Osteocyte (in vitro differentiated cells): ENCODE measurements around the gene TYK2. TPM values are rescaled to one million over a fixed set of nuclear protein-coding genes. Genes with fewer than 3 reads are reported as not detected.

Source experiments
- DNase-seq: peaks from one replicate; pipeline ENCODE4 v3.0.0; 2021; ENCODE audit warnings: mixed read lengths; ENCODE audit not compliant: unreplicated experiment; ENCODE audit errors: extremely low spot score
- H3K27ac Mint-ChIP-seq: one replicate; pipeline ENCODE4 v1.8.0; 2021; ENCODE audit warnings: mild to moderate bottlenecking, mixed read lengths; ENCODE audit not compliant: unreplicated experiment
- H3K27me3 Mint-ChIP-seq: one replicate; pipeline ENCODE4 v1.8.0; 2021; ENCODE audit warnings: mixed read lengths; ENCODE audit not compliant: unreplicated experiment
- H3K36me3 Mint-ChIP-seq: one replicate; pipeline ENCODE4 v1.8.0; 2021; ENCODE audit warnings: mixed read lengths; ENCODE audit not compliant: unreplicated experiment
- H3K4me1 Mint-ChIP-seq: one replicate; pipeline ENCODE4 v1.8.0; 2021; ENCODE audit warnings: mixed read lengths; ENCODE audit not compliant: unreplicated experiment
- H3K4me3 Mint-ChIP-seq: one replicate; pipeline ENCODE4 v1.8.0; 2021; ENCODE audit warnings: mild to moderate bottlenecking, moderate library complexity, mixed read lengths; ENCODE audit not compliant: unreplicated experiment
- H3K9me3 Mint-ChIP-seq: one replicate; pipeline ENCODE4 v1.8.0; 2021; ENCODE audit warnings: mixed read lengths; ENCODE audit not compliant: unreplicated experiment
- total RNA-seq: library from RNA; stranded (reverse); gene quantifications from 2 replicates; pipeline ENCODE4 v1.2.1, GENCODE V29; 2021
- TF ChIP-seq, protein P1 (sequence below): fragments of 200-600 bp; sonication (generic); IDR thresholded peaks from 2 replicates; pipeline ENCODE4 v1.5.0; 2021; ENCODE audit warnings: antibody characterized with exemption, mild to moderate bottlenecking, moderate library complexity

The TYK2 gene
- total RNA-seq, 1 donor from 2014 or later, result 136 TPM

DNA sequence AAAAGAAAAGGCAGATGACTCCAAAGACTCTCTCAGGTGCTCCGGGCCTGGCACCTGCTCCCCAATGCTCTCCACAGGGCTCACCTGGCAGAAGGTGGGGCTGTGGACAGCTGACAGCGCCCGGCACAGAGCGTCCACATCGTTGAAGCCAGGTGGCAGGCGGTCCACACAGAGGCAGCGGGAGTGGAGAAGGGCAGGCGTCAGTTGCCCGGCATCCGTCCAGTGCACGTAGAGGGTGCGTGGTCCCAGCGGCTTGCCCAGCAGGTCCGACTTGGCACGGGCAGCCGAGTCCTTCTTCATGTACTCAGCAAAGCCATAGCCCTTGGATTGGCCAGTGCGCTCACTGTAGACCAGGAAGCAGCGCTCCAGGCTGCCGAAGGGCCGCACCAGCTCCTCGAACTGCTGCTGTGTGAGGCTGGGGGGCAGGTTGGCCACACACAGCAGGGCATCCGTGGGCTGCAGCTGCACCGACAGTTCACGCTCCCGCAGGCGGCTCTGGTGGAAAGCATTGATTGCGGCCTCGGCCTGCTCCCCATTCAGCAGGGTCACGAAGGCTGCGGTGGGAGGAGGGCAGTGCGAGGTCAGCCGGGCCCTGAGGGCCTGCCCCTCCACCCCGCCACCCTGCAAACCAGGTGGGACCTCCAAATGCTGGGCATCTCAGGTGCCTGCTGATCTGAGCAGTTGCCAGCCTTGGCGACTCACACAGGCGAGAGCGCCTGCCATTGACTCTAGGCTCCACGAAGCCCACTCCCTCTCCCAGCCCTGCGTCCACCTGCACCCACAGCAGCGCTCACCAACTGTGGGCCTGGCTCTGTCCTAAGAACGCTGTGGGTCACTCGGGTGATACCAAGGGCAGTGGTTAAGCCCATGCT lies 51.6 kb downstream of the TYK2 start:
- peaks cover 14% of the 10 kb centered on the region for H3K36me3 Mint-ChIP-seq
- H3K9me3 Mint-ChIP-seq, result no peaks in the 10 kb centered on the region
- H3K4me3 Mint-ChIP-seq, result no peak overlapping the region
- TF ChIP-seq, protein P1, sequence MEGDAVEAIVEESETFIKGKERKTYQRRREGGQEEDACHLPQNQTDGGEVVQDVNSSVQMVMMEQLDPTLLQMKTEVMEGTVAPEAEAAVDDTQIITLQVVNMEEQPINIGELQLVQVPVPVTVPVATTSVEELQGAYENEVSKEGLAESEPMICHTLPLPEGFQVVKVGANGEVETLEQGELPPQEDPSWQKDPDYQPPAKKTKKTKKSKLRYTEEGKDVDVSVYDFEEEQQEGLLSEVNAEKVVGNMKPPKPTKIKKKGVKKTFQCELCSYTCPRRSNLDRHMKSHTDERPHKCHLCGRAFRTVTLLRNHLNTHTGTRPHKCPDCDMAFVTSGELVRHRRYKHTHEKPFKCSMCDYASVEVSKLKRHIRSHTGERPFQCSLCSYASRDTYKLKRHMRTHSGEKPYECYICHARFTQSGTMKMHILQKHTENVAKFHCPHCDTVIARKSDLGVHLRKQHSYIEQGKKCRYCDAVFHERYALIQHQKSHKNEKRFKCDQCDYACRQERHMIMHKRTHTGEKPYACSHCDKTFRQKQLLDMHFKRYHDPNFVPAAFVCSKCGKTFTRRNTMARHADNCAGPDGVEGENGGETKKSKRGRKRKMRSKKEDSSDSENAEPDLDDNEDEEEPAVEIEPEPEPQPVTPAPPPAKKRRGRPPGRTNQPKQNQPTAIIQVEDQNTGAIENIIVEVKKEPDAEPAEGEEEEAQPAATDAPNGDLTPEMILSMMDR, result no peak
- H3K4me1 Mint-ChIP-seq, result peaks cover 16% of the 10 kb centered on the region
- no peak overlapping the region for H3K27ac Mint-ChIP-seq
- DNase-seq, result no peak
- no peaks in the 10 kb centered on the region for H3K27me3 Mint-ChIP-seq

DNA sequence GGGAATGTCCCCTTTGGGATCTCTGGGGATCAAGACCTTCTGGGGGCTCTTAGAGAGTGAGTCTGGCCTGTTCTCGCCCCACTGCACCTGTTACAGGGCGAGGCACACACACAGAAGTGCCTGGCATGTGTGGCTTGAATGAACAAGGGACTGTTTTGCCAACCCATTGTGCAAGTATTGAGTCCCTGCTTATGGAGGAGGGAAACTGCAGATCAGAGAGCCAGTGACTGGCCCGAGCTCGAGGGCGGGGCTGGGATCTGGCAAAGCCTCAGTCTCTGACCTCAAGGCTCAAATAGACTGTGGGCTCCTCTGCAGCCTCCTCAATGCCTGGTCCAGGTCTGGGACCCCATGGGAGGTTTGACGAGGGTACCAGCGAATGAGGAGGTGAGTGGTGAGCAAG lies 52.6 kb downstream of the TYK2 start:
- TF ChIP-seq, protein P1, result no peak
- Mint-ChIP-seq H3K9me3 (no peaks in the 10 kb centered on the region), H3K27ac (no peak overlapping the region), H3K36me3 (peaks cover 14% of the 10 kb centered on the region), H3K27me3 (no peaks in the 10 kb centered on the region), H3K4me1 (peaks cover 10% of the 10 kb centered on the region), H3K4me3 (no peak overlapping the region)
- no peak for DNase-seq

DNA sequence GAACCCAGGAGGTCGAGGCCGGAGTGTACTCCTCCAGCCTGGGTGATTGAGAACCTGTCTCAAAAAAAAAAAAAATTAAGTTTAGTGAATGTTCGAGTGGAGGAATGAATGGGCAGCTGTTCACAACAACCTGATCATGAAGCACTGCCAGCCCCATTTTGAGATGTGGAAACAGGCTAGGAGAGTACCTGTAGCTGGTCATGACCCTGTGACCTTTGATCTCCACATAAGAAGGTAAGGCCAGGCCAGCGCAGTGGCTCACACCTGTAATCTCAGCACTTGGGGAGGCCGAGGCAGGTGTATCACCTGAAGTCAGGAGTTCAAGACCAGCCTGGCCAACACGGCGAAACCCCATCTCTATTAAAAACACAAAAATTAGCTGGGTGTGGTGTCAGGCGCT lies 54.6 kb downstream of the TYK2 start:
- Mint-ChIP-seq H3K36me3 (peaks cover 17% of the 10 kb centered on the region), H3K4me1 (no peaks in the 10 kb centered on the region), H3K27me3 (no peaks in the 10 kb centered on the region), H3K9me3 (no peaks in the 10 kb centered on the region), H3K4me3 (no peak overlapping the region), H3K27ac (no peak overlapping the region)
- TF ChIP-seq, protein P1, result no peak
- no peak for DNase-seq

DNA sequence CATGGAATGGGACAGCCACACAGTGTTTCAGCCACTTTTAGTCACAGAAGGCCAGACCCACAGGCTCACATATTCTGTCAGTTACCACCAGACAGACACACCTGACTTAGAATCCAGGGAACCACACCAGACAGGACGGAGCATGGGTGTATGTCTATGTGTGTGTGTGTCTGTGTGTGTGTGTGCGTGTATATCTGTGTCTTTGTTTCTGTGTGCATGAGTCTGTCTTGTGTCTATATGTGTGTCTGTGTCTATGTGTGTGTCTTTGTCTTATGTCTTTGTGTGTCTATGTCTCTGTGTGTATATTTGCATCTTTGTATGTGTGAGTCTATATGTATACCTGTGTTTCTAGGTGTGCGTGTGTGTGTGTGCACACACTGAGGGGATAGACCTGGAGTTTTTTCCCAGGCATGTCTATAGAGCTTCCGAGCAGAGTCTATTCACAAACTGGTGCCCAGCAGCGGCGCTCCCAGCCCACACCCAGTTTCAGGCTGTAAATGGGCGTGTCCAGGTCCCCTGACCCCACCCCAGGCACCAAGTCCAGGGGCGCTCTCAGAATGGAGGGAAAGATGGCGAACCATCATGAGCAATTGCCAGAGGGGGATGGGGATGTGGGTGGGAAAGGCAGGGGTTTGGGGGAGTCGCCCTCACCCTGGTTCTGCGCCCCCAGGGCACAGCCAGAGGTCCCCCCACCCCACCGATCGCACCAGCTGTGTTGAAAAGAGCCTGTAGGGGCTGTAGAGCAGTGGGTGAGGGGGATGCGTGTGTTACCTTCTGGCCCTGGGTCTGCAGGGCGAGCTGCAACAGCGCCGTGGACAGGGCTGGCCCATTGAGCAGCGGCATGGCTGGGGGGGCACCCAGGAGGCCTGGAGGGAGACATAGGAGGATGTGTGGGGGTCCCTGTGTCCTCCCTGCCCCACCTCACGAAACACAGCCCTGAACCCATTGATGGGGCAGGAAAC lies 58.2 kb downstream of the TYK2 start:
- no peak for DNase-seq
- H3K27ac Mint-ChIP-seq, result no peak overlapping the region
- TF ChIP-seq, protein P1, result no peak
- no peak overlapping the region for H3K4me3 Mint-ChIP-seq
- no peaks in the 10 kb centered on the region for H3K27me3 Mint-ChIP-seq
- no peaks in the 10 kb centered on the region for H3K9me3 Mint-ChIP-seq
- H3K4me1 Mint-ChIP-seq, result no peaks in the 10 kb centered on the region
- H3K36me3 Mint-ChIP-seq, result peaks cover 14% of the 10 kb centered on the region

DNA sequence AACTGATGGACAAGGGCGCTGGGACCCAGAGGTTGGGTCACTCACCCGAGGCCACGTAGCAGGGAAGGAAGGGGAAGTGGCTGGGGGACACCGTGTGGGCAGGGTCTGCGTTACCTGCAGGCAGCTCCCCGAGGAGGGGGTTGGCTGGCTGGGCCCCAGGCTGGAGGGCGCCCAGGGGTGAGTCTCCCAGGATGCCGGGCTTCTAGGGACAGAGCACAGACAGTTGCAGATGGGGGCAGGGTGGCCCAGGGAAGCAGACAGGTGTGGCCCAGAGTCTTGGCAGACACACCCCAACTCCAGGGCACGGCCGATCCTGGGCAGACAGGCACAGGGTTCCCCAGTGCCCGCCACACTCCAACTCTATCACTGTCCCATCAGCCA lies 59.0 kb downstream of the TYK2 start:
- Mint-ChIP-seq H3K4me1 (no peaks in the 10 kb centered on the region), H3K9me3 (no peaks in the 10 kb centered on the region), H3K36me3 (peaks cover 14% of the 10 kb centered on the region), H3K27ac (no peak overlapping the region), H3K27me3 (no peaks in the 10 kb centered on the region), H3K4me3 (no peak overlapping the region)
- TF ChIP-seq, protein P1, result no peak
- DNase-seq, result no peak
